ENCODE measurements around the gene C1orf87. TPM values are rescaled to one million over a fixed set of nuclear protein-coding genes. Genes with fewer than 3 reads are reported as not detected.

The C1orf87 gene
- total RNA-seq, 1 donor from 2014 or later, result 0.17 TPM

DNA sequence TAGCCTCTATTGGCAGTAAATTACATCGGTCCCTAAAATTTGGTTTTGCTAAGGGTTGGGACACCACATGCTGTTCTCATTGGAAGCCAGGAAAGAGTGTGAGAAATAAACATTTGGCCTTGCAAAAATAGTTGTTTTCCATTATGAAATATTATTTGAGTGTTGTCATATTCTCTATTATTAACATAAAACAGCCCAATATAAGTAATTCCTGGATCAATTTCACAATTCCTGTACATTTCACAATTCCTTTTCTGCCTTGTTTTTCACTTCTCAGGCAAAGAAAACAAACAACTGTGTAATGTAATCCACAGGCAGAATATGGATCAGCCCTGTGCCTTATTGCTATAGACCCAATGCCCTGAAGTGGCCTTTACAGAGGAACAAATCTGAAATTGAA lies 40.5 kb downstream of the C1orf87 start:
- DNase-seq (ENCODE audit: low read depth), result no peak
- TF ChIP-seq, protein P1, sequence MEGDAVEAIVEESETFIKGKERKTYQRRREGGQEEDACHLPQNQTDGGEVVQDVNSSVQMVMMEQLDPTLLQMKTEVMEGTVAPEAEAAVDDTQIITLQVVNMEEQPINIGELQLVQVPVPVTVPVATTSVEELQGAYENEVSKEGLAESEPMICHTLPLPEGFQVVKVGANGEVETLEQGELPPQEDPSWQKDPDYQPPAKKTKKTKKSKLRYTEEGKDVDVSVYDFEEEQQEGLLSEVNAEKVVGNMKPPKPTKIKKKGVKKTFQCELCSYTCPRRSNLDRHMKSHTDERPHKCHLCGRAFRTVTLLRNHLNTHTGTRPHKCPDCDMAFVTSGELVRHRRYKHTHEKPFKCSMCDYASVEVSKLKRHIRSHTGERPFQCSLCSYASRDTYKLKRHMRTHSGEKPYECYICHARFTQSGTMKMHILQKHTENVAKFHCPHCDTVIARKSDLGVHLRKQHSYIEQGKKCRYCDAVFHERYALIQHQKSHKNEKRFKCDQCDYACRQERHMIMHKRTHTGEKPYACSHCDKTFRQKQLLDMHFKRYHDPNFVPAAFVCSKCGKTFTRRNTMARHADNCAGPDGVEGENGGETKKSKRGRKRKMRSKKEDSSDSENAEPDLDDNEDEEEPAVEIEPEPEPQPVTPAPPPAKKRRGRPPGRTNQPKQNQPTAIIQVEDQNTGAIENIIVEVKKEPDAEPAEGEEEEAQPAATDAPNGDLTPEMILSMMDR (conservative IDR thresholded peaks at IDR 0.05; ENCODE audit: low read depth, low read length), result no peak
- no peak overlapping the region for H3K4me3 ChIP-seq (ENCODE audit: low read depth, low read length)

GRCh38 chr1:60031146-60031545 lies 42.4 kb downstream of the C1orf87 start:
- TF ChIP-seq, protein P1 (conservative IDR thresholded peaks at IDR 0.05; ENCODE audit: low read depth, low read length), result no peak
- no peak overlapping the region for H3K4me3 ChIP-seq (ENCODE audit: low read depth, low read length)
- DNase-seq (ENCODE audit: low read depth), result no peak

DNA sequence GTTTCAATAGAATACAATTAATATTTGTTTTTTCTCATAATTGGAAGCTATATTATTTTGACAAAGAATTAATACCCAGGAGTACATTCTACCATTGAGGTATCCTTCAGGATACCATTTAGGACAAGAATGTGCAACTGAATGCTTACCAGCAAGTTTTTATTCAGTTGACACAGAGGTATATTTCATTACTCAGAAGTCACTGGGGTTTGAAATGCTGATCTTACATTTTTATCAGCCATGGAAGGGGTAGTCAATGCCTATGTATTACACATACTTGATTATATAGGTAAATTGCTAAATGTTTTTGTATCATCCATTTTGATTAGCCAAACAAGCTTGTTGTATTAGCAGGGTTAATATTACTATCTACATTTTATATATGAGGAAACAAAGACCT lies 48.0 kb downstream of the C1orf87 start:
- no peak overlapping the region for H3K4me3 ChIP-seq (ENCODE audit: low read depth, low read length)
- DNase-seq (ENCODE audit: low read depth), result no peak
- TF ChIP-seq, protein P1 (conservative IDR thresholded peaks at IDR 0.05; ENCODE audit: low read depth, low read length), result no peak

GRCh38 chr1:60017508-60018205 lies 55.9 kb downstream of the C1orf87 start:
- DNase-seq (ENCODE audit: low read depth), result no peak
- TF ChIP-seq, protein P1 (conservative IDR thresholded peaks at IDR 0.05; ENCODE audit: low read depth, low read length), result no peak
- no peak overlapping the region for H3K4me3 ChIP-seq (ENCODE audit: low read depth, low read length)

DNA sequence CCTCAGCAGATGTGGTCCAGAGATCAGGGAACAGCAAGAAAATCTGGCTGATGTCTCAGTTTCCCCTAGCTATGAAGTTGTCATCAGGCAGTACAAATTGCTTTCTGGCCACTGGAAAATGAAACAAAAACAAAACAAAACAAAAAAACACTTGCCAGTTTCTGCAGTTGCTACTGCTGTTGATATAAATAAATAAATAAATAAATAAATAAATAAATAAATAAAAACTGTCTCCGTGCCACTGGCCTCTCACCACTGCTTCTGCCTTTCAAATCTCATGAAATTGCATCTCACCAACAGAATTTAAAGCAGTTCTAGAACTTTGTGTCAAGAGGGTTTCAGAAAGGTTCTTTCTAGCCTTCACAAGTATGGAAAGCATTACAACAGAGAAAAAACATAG lies 62.9 kb downstream of the C1orf87 start:
- no peak overlapping the region for H3K4me3 ChIP-seq (ENCODE audit: low read depth, low read length)
- TF ChIP-seq, protein P1 (conservative IDR thresholded peaks at IDR 0.05; ENCODE audit: low read depth, low read length), result no peak
- no peak for DNase-seq (ENCODE audit: low read depth)

DNA sequence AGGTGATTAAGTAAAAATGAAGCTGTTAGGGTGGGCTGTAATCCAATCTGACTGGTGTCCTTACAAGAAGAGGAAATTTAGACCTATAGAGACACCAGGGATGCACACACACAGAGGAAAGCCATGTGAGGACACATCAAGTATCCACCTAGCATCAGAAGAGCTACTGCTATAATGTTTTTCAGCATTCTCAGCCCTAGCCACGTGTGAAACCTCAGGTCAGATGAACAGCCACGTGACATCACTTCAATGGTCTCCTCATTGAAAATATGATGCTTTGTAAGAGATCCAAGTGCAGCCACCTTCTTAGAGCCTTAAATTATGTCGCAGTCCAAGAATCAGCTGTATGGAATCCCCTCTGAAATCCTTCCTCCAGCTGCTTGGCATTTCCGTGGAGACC lies 65.1 kb downstream of the C1orf87 start:
- H3K4me3 ChIP-seq (ENCODE audit: low read depth, low read length), result no peak overlapping the region
- TF ChIP-seq, protein P1 (conservative IDR thresholded peaks at IDR 0.05; ENCODE audit: low read depth, low read length), result no peak
- DNase-seq (ENCODE audit: low read depth), result no peak

- no peak overlapping the region for H3K4me3 ChIP-seq (ENCODE audit: low read depth, low read length)
- TF ChIP-seq, protein P1 (conservative IDR thresholded peaks at IDR 0.05; ENCODE audit: low read depth, low read length), result no peak
- DNase-seq (ENCODE audit: low read depth), result no peak
Measured at GRCh38 chr1:60000625-60001024, 72.9 kb downstream of the C1orf87 start.

All from epithelial cell of proximal tubule (primary cell).